Esophagus squamous epithelium (tissue), 4 donors: Measurements from ENCODE around the gene CUBN.

ENCODE experiments used
- CTCF ChIP-seq, 6 experiments: fragments of 450-650 bp in 4 of 6; fragments of 200-600 bp in 2 of 6; sonication (generic) in 2 of 6; IDR thresholded peaks; one replicate each; pipeline ENCODE4 v1.5.1; 2016 to 2019; ENCODE audit warnings: antibody characterized with exemption in 6 of 6, mild to moderate bottlenecking in 4 of 6, moderate library complexity in 4 of 6
- POLR2A ChIP-seq, 4 donors: fragments of 450-650 bp; IDR thresholded peaks; one replicate each; pipeline ENCODE4 v1.6.1; 2017; ENCODE audit warnings: antibody characterized with exemption in 4 of 4, mild to moderate bottlenecking in 4 of 4, moderate library complexity in 3 of 4

DNA sequence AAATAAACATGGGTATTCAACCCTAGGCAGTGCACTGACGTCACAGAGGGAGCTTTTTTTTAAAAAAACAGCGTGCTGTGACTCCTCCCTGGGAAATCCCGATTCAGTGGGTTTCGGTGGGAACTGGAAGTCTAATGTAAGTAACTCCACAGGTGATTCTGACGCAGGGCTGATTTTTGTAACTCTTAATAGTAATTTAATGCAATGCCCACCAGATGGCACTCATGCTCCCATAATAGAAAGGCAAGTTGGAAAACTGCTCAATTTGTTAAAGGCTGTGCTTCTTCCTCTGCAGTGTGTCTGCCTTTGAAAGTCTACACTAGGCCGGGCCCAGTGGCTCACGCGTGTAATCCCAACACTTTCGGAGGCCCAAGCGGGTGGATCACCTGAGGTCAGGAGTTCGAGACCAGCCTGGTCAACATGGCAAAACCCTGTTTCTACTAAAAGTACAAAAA is 301.5 kb downstream of the CUBN start:
- TF ChIP-seq CTCF (IDR thresholded peaks at IDR 0.05): peak; percentile 18 to 68 (median 56)
- no peak for TF ChIP-seq POLR2A (IDR thresholded peaks at IDR 0.05)
